NCI-H128 (cell line): Measurements from ENCODE around the gene POLQ.
"Not testable (repeated sequence)": the region's sequence is repeated elsewhere in the genome, so short reads cannot be mapped to it uniquely, and the experiment has no call there.

Source experiments
- DNase-seq: peaks from one replicate; lab custom pipeline; 2025; ENCODE audit not compliant: unreplicated experiment; lab: John Stamatoyannopoulos, UW

The POLQ gene

GRCh38 chr3:121545574-121546455 lies at the start of gene POLQ:
Gene POLQ, minus strand, starts transcription at chr3:121545988. Its CDS starts 111 bp downstream, at chr3:121545877.
- DNase-seq = peak; percentile 84

- DNase-seq = no peak
Measured at GRCh38 chr3:121594850-121595249, 49.1 kb upstream of the POLQ start.

DNA sequence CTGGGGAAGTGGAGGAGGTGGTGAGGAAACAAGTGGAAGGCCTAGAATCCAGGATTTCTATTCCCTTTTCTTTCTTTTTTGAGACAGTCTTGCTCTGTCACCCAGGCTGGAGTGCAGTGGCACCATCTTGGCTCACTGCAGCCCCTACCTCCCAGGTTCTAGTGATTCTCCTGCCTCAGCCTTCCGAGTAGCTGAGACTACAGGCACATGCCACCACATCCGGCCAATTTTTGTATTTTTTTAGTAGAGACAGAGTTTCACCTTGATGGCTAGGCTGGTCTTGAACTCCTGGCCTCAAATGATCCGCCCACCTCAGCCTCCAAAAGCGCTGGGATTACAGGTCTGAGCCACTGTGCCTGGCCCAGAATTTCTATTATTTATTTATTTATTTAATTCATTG lies 48.0 kb upstream of the POLQ start:
- not testable (repeated sequence) for DNase-seq

- peak; percentile 79 for DNase-seq
Measured at GRCh38 chr3:121592856-121593702, 47.3 kb upstream of the POLQ start, which contains the start of gene FBXO40. Gene FBXO40, plus strand, starts transcription at chr3:121593379. Its CDS starts 27,197 bp downstream, at chr3:121620576.

GRCh38 chr3:121584418-121584817 lies 38.6 kb upstream of the POLQ start:
- DNase-seq = no peak

DNA sequence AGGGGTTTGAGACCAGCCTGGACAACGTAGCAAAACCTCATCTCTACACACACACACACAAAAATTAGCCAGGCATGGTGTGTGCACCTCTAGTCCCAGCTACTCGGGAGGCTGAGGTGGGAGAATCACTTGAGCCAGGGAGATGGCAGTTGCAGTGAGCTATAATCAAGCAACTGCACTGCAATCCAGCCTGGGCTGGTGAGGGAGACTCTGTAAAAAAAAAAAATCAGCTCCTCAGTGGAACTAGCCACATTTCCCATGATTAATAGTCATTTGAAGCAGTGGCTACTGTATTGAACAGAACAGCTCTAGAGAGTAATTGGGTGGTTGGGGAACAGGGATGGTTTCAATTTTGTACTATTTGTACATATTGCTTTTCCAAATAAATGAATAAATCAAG lies 35.9 kb upstream of the POLQ start:
- DNase-seq = no peak

DNA sequence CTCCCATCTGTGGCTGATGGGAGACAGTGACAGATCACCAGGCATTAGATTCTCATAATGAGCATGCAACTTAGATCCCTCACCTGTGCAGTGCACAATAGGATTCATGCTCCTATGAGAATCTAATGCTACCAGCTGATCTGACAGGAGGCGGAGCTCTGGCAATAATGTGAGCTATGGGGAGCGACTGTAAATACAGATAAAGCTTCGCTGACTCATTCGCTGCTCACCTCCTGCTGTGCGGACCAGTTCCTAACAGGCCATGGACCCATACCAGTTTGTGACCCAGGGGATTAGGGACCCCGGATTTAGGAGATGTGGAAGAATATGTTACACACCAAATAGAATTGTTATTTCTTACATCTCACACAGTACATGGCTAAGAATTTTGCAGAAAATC lies 28.7 kb upstream of the POLQ start:
- DNase-seq = no peak

- no peak for DNase-seq
Measured at GRCh38 chr3:121567649-121568048, 21.9 kb upstream of the POLQ start, which contains the start of gene ARGFX. Gene ARGFX, plus strand, starts transcription at chr3:121567949. Its CDS starts 2,765 bp downstream, at chr3:121570714.

DNA sequence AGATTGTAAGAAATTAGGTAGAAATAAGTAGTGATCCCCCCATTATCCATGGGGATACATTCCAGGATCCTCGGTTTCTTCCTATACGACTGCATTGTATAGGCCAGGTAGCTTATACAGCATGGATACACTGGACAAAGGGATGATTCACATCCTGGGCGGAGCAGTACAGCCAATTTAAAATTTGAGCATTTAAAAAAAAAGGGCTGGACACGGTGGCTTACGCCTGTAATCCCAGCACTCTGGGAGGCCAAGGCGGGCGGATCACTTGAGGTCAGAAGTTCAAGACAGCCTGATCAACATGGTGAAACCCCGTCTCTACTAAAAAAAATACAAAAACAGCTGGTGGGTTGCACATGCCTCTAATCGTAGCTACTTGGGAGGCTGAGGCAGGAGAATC lies 21.0 kb upstream of the POLQ start:
- DNase-seq = no peak

DNA sequence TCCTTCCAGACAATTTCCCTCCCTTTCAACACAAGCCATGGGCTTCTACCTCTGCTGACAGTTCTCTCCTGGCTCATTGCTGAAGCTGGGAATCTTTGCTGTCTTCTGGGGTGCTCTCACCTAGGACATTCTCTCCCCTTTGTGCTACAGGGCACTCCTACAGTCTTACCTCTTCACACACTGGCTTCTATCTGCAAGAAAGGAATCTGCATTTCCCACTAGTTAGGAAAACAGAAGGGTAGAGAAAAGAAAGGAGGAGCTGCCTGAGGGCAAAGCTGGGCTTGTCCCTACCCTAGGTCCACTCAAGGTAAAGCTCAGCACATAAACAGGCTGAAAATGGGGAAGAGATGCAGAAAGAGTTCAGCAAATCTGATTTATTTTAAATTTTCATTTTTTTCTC lies 16.4 kb upstream of the POLQ start:
- no peak for DNase-seq

- no peak for DNase-seq
Measured at GRCh38 chr3:121557426-121557934, 11.7 kb upstream of the POLQ start.

GRCh38 chr3:121552797-121553196 lies 7.0 kb upstream of the POLQ start:
- DNase-seq = no peak

DNA sequence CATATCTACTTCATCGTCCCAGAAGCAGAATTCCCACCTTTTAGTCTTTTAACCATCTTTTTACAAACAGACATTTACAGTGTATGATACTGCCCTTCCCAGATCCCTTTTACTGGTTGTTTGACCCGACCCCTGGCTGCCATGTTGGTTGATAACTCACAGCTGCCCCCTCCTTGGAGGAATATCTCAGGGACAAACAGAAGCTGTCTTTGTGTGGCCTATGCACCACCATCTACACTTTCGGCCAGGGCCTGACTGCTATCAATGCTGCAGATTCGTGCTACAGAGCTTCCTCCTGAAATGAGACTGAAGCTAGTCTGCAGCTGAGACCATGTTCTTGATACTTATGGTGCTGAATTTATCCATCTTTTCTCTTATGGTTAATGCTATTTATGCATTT lies 6.6 kb upstream of the POLQ start:
- DNase-seq = no peak

- no peak for DNase-seq
Measured at GRCh38 chr3:121545049-121545573, 677 bp downstream of the POLQ start.

GRCh38 chr3:121542924-121543323 lies 2.9 kb downstream of the POLQ start:
- no peak for DNase-seq

GRCh38 chr3:121531269-121531668 lies 14.5 kb downstream of the POLQ start:
- no peak for DNase-seq

- DNase-seq = no peak
Measured at GRCh38 chr3:121529308-121529707, 16.5 kb downstream of the POLQ start.

GRCh38 chr3:121520510-121520909 lies 25.3 kb downstream of the POLQ start:
- DNase-seq = no peak

- no peak for DNase-seq
Measured at GRCh38 chr3:121517953-121518655, 27.7 kb downstream of the POLQ start.

- DNase-seq = no peak
Measured at GRCh38 chr3:121515862-121516261, 29.9 kb downstream of the POLQ start.

DNA sequence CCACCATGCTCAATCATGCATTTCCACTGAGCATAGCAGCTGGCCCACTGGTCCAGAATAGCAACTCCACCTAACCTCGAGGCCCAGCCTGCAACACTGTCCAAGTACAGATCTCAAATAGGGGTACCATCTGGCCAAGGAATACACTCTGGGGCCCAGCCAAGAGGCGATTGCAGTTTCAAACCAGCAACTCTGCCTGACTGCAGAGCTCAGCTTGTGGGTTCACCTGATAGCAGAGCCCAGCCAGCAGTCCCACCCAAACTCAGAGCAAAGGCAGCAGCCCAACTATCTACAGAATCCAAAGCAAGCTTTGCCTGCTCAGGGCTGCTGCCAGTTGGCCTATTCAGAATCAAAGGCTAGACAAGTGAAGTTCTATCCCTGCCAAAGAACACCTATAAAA lies 30.5 kb downstream of the POLQ start:
- DNase-seq = no peak
